SK-N-MC (cell line): ENCODE measurements around the gene CNGB1.

Source experiments
- EZH2 ChIP-seq: fragments of 200-600 bp; sonication (generic); IDR thresholded peaks from one replicate; pipeline ENCODE4 v1.6.1; 2017; ENCODE audit warnings: antibody characterized with exemption
- POLR2AphosphoS5 ChIP-seq: IDR thresholded peaks from 2 replicates; pipeline ENCODE4 v1.6.1; 2012; ENCODE audit warnings: mild to moderate bottlenecking, low read depth, low read length, borderline replicate concordance

DNA sequence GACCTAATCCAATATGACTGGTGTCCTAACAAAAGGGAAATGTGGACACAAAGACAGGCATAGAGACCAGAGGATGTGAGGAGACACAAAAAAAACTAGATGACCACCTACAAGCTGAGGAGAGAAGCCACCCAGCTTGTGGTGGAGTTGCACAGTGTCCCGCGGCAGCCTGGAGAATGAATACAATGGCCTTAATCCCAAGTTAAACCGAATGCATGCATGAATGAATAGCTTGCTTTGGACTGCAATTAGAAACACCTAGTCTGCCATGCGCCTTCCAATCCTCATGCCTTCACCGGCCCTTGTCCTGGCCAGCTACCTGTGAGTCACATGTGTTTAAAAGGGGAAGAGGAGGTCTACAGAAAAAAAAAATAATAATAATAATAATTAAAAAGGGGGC is 72.0 kb downstream of the CNGB1 start:
- TF ChIP-seq EZH2: no peak
- TF ChIP-seq POLR2AphosphoS5: no peak
